ENCODE measurements around the gene PAN3. TPM values are rescaled to one million over a fixed set of nuclear protein-coding genes. Genes with fewer than 3 reads are reported as not detected.

PAN3 gene
- total RNA-seq, 1 experiment from 2014 or later = 32.9 TPM

DNA sequence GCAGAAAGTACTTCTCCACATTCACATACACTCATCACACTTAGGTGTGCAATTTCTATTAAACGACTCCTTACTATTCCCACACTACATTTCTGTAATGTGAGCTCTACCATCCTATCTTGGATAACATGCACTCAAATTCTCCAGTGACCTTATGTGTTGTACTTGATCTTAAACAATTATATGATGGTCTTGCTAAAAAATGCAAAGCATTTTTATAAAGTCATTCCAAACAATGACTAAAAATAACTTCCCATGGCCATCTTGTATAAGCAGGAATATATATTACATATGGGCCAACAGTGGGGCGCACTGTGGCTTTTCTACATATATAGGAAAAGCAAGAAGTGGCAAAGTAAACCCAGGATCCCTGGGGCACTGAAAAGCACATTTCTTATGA lies 201.1 kb downstream of the PAN3 start:
- no peak for DNase-seq (ENCODE audit: unreplicated experiment)
- peaks cover 16% of the 10 kb centered on the region for H3K4me1 Mint-ChIP-seq (ENCODE audit: insufficient read depth, unreplicated experiment)
- no peaks in the 10 kb centered on the region for H3K27me3 Mint-ChIP-seq (ENCODE audit: insufficient read depth, unreplicated experiment)
- ChIA-PET POLR2A (interaction anchor here (0.6 kb wide), 1 partner anchor 36 kb away, joined by 3 read pairs; no protein-coding TSS in a partner anchor), CTCF (interaction anchor here (0.9 kb wide), 1 partner anchor 14 kb away, joined by 3 read pairs; no protein-coding TSS in a partner anchor)
- TF ChIP-seq, protein P1, sequence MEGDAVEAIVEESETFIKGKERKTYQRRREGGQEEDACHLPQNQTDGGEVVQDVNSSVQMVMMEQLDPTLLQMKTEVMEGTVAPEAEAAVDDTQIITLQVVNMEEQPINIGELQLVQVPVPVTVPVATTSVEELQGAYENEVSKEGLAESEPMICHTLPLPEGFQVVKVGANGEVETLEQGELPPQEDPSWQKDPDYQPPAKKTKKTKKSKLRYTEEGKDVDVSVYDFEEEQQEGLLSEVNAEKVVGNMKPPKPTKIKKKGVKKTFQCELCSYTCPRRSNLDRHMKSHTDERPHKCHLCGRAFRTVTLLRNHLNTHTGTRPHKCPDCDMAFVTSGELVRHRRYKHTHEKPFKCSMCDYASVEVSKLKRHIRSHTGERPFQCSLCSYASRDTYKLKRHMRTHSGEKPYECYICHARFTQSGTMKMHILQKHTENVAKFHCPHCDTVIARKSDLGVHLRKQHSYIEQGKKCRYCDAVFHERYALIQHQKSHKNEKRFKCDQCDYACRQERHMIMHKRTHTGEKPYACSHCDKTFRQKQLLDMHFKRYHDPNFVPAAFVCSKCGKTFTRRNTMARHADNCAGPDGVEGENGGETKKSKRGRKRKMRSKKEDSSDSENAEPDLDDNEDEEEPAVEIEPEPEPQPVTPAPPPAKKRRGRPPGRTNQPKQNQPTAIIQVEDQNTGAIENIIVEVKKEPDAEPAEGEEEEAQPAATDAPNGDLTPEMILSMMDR (IDR thresholded peaks at IDR 0.05; ENCODE audit: unreplicated experiment) = no peak
- intact Hi-C loops (cut with micrococcal nuclease) = no loop called here
- no peak overlapping the region for H3K4me3 Mint-ChIP-seq (ENCODE audit: unreplicated experiment)
- no peaks in the 10 kb centered on the region for H3K36me3 Mint-ChIP-seq (ENCODE audit: insufficient read depth, unreplicated experiment)
- no peaks in the 10 kb centered on the region for H3K9me3 Mint-ChIP-seq (ENCODE audit: unreplicated experiment)
- BruUV-seq (replicated peaks) = no TSS peak
- no peak overlapping the region for H3K27ac Mint-ChIP-seq (ENCODE audit: low read depth, unreplicated experiment)

DNA sequence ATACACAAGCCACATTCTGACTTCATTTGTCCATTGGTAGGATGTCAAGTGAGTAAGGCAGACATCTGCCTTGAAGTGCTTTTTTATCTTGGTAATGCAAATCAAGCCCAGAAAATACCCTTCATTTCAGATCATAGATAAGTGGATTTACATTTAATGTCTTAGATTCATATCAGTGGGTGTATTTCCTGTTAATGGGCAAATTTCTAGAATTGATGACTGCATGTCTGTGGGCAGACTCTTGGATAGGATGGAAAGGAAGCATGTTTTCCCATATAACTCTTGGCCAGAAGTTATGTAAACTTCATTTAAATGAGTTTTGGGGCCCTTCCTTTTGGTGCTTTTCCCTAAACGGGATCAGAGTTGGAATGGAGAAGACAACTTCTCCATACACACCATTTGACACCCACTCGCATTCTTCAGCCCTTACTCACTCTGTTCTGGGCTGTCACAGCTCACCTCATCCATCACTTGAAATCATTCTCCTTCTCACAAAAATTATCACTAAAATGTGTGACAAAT lies 202.0 kb downstream of the PAN3 start:
- ChIA-PET CTCF (interaction anchor here (0.6 to 1.1 kb wide), 4 partner anchors 15 to 34 kb away, joined by 3 to 6 read pairs (median 3); no protein-coding TSS in a partner anchor), POLR2A (no interaction called here)
- H3K27ac Mint-ChIP-seq (ENCODE audit: low read depth, unreplicated experiment) = no peak overlapping the region
- DNase-seq (ENCODE audit: unreplicated experiment) = peak; percentile 4
- H3K9me3 Mint-ChIP-seq (ENCODE audit: unreplicated experiment) = no peaks in the 10 kb centered on the region
- H3K4me3 Mint-ChIP-seq (ENCODE audit: unreplicated experiment) = no peak overlapping the region
- intact Hi-C loops (cut with micrococcal nuclease) = no loop called here
- BruUV-seq (replicated peaks) = no TSS peak
- peaks cover 4% of the 10 kb centered on the region for H3K27me3 Mint-ChIP-seq (ENCODE audit: insufficient read depth, unreplicated experiment)
- TF ChIP-seq, protein P1 (IDR thresholded peaks at IDR 0.05; ENCODE audit: unreplicated experiment) = no peak
- no peaks in the 10 kb centered on the region for H3K36me3 Mint-ChIP-seq (ENCODE audit: insufficient read depth, unreplicated experiment)
- H3K4me1 Mint-ChIP-seq (ENCODE audit: insufficient read depth, unreplicated experiment) = peaks cover 16% of the 10 kb centered on the region

DNA sequence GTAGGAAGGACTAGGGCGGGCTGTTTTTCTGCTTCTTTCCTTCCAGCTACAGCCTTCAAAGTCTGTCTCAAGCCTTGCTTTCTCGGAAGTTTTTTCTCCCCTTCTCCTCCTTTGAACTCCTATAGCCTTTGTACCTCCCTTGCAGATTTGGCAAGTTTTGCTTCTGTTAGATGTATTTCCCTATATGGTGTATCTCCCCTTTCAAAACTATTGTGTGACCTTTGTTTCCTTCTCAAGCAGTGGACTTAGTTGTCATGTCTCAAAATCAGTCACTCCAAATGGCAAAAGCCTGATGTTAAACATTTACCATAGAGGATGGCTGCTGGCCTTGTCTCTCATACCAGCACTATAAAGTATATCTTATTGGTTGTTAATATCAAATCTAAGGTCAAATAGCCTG lies 203.9 kb downstream of the PAN3 start:
- CTCF ChIA-PET = interaction anchor here (1.0 kb wide), 1 partner anchor 17 kb away, joined by 3 read pairs; no protein-coding TSS in a partner anchor

DNA sequence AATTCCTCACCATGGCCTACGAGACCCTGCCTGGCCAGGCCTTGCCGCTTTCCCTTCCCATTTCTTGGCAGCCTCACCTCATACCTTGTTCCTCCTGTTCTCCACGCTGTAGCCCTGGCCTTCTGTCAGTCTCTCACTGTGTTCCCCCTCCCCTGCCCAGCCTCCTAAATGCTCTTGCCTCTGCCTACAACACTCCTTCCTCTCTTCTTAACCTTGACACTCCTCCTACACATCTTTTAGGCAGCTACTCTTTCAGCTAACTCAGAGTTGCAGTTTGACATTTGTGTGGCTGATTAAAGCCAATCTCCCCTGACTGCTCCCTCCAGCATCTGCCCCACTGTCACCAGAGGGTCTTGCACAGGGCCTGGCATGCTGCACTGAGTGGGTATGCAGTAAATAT lies 205.8 kb downstream of the PAN3 start:
- H3K27me3 Mint-ChIP-seq (ENCODE audit: insufficient read depth, unreplicated experiment) = peaks cover 16% of the 10 kb centered on the region
- no peaks in the 10 kb centered on the region for H3K36me3 Mint-ChIP-seq (ENCODE audit: insufficient read depth, unreplicated experiment)
- no peaks in the 10 kb centered on the region for H3K9me3 Mint-ChIP-seq (ENCODE audit: unreplicated experiment)
- H3K4me3 Mint-ChIP-seq (ENCODE audit: unreplicated experiment) = no peak overlapping the region
- H3K4me1 Mint-ChIP-seq (ENCODE audit: insufficient read depth, unreplicated experiment) = peaks cover 7% of the 10 kb centered on the region
- DNase-seq (ENCODE audit: unreplicated experiment) = no peak
- intact Hi-C loops (cut with micrococcal nuclease) = no loop called here
- H3K27ac Mint-ChIP-seq (ENCODE audit: low read depth, unreplicated experiment) = no peak overlapping the region
- ChIA-PET POLR2A (no interaction called here), CTCF (interaction anchor here (1.1 kb wide), 1 partner anchor 292 kb away, joined by 3 read pairs; no protein-coding TSS in a partner anchor)
- BruUV-seq (replicated peaks) = no TSS peak
- TF ChIP-seq, protein P1 (IDR thresholded peaks at IDR 0.05; ENCODE audit: unreplicated experiment) = no peak

More for the DNA sequence above, 203.9 kb downstream of the PAN3 start:
- DNase-seq (ENCODE audit: unreplicated experiment) = no peak
- Mint-ChIP-seq H3K27me3 (ENCODE audit: insufficient read depth, unreplicated experiment) (peaks cover 16% of the 10 kb centered on the region), H3K27ac (ENCODE audit: low read depth, unreplicated experiment) (no peak overlapping the region), H3K4me1 (ENCODE audit: insufficient read depth, unreplicated experiment) (peaks cover 16% of the 10 kb centered on the region), H3K36me3 (ENCODE audit: insufficient read depth, unreplicated experiment) (no peaks in the 10 kb centered on the region), H3K9me3 (ENCODE audit: unreplicated experiment) (no peaks in the 10 kb centered on the region), H3K4me3 (ENCODE audit: unreplicated experiment) (no peak overlapping the region)
- POLR2A ChIA-PET = no interaction called here
- intact Hi-C loops (cut with micrococcal nuclease) = no loop called here
- BruUV-seq (replicated peaks) = no TSS peak
- TF ChIP-seq, protein P1 (IDR thresholded peaks at IDR 0.05; ENCODE audit: unreplicated experiment) = no peak

Other genes starting within 250 kb of the PAN3 start
- 0.17 and 0.35 TPM in 2 replicates for gene PDX1, start 218.5 kb upstream of the PAN3 start, total RNA-seq (2022)
- gene CDX2, start 169.2 kb upstream of the PAN3 start, total RNA-seq (2022) = not detected in 2 replicates
- not detected in 2 replicates for gene URAD, start 149.9 kb upstream of the PAN3 start, total RNA-seq (2022)
- gene FLT3, start 38.0 kb upstream of the PAN3 start, total RNA-seq (2022) = not detected in 2 replicates

All from MCF 10A (cell line).